SK-N-MC (cell line): ENCODE data around the gene EPSTI1.
"Not testable (repeated sequence)": the region's sequence is repeated elsewhere in the genome, so short reads cannot be mapped to it uniquely, and the experiment has no call there.

Experiments used
- DNase-seq: peaks from one replicate; pipeline ENCODE4 v3.0.0-alpha.2; 2011; ENCODE audit warnings: low read depth, low spot score
- H3K27ac ChIP-seq: fragments of 200-600 bp; sonication (generic); 2 replicates; pipeline ENCODE4 v1.5.1; 2016; ENCODE audit warnings: mixed run types
- H3K36me3 ChIP-seq: fragments of 200-600 bp; sonication (generic); 2 replicates; pipeline ENCODE4 v1.6.1; 2017; ENCODE audit warnings: antibody characterized with exemption, low read length, mixed read lengths; ENCODE audit not compliant: insufficient read depth
- H3K4me3 ChIP-seq: fragments of 200-600 bp; sonication (generic); 2 replicates; pipeline ENCODE4 v1.5.1; 2016
- H3K9ac ChIP-seq: fragments of 200-600 bp; sonication (generic); 2 replicates; pipeline ENCODE4 v1.8.0; 2017; ENCODE audit warnings: mixed run types, mixed read lengths; ENCODE audit not compliant: insufficient read length
- H3K9me3 ChIP-seq: fragments of 200-600 bp; sonication (generic); 2 replicates; pipeline ENCODE4 v1.6.1; 2017; ENCODE audit warnings: low read depth, mild to moderate bottlenecking, antibody characterized with exemption, low read length, moderate library complexity, mixed read lengths
- EZH2 ChIP-seq: fragments of 200-600 bp; sonication (generic); IDR thresholded peaks from one replicate; pipeline ENCODE4 v1.6.1; 2017; ENCODE audit warnings: antibody characterized with exemption
- FOXP2 ChIP-seq: optimal IDR thresholded peaks from 2 replicates; pipeline ENCODE3; 2011; ENCODE audit warnings: mild to moderate bottlenecking, moderate library complexity; ENCODE audit not compliant: insufficient read depth; ENCODE audit errors: extremely low read length, control extremely low read depth
- POLR2AphosphoS5 ChIP-seq: IDR thresholded peaks from 2 replicates; pipeline ENCODE4 v1.6.1; 2012; ENCODE audit warnings: mild to moderate bottlenecking, low read depth, low read length, borderline replicate concordance

The EPSTI1 gene

GRCh38 chr13:42991898-42992763 lies at the start of gene EPSTI1:
Gene EPSTI1 (minus strand): TSS chr13:42992241. CDS start chr13:42992165, 76 bp downstream.
- H3K9me3 ChIP-seq, result no peaks in the 10 kb centered on the region
- no peak for TF ChIP-seq POLR2AphosphoS5
- TF ChIP-seq FOXP2, result no peak
- TF ChIP-seq EZH2, result no peak
- no peak for DNase-seq
- peak within 1 kb of the TSS; percentile 84 for H3K4me3 ChIP-seq
- H3K9ac ChIP-seq, result peak within 1 kb of the TSS; percentile 72
- H3K27ac ChIP-seq, result no peak within 1 kb of the TSS
- no peaks in the 10 kb centered on the region for H3K36me3 ChIP-seq

- no peak overlapping the region for H3K27ac ChIP-seq
- no peak overlapping the region for H3K4me3 ChIP-seq
- no peak for TF ChIP-seq POLR2AphosphoS5
- TF ChIP-seq FOXP2, result no peak
- no peak for TF ChIP-seq EZH2
- H3K9ac ChIP-seq, result no peak overlapping the region
- H3K9me3 ChIP-seq, result no peaks in the 10 kb centered on the region
- H3K36me3 ChIP-seq, result no peaks in the 10 kb centered on the region
- no peak for DNase-seq
These were observed 49.4 kb upstream of the EPSTI1 start for GRCh38 chr13:43041369-43041921.

GRCh38 chr13:43040581-43041368 lies 48.7 kb upstream of the EPSTI1 start:
- not testable (repeated sequence) for H3K4me3 ChIP-seq, H3K27ac ChIP-seq, H3K9me3 ChIP-seq, DNase-seq, H3K36me3 ChIP-seq, H3K9ac ChIP-seq

- Histone ChIP-seq H3K36me3 (no peaks in the 10 kb centered on the region), H3K27ac (no peak overlapping the region), H3K9ac (no peak overlapping the region), H3K9me3 (no peaks in the 10 kb centered on the region), H3K4me3 (no peak overlapping the region)
- no peak for DNase-seq
- no peak for TF ChIP-seq POLR2AphosphoS5
- no peak for TF ChIP-seq EZH2
- TF ChIP-seq FOXP2, result no peak
These were observed 47.9 kb upstream of the EPSTI1 start for GRCh38 chr13:43039966-43040365.

- no peak overlapping the region for H3K27ac ChIP-seq
- H3K9me3 ChIP-seq, result no peaks in the 10 kb centered on the region
- DNase-seq, result no peak
- H3K4me3 ChIP-seq, result no peak overlapping the region
- H3K9ac ChIP-seq, result no peak overlapping the region
- TF ChIP-seq POLR2AphosphoS5, result no peak
- TF ChIP-seq EZH2, result no peak
- no peak for TF ChIP-seq FOXP2
- H3K36me3 ChIP-seq, result no peaks in the 10 kb centered on the region
These were observed 44.6 kb upstream of the EPSTI1 start for GRCh38 chr13:43036351-43037250.

GRCh38 chr13:43033038-43033437 lies 41.0 kb upstream of the EPSTI1 start:
- DNase-seq, result no peak
- no peak overlapping the region for H3K9ac ChIP-seq
- no peak overlapping the region for H3K27ac ChIP-seq
- TF ChIP-seq FOXP2 (no peak), POLR2AphosphoS5 (no peak), EZH2 (no peak)
- no peak overlapping the region for H3K4me3 ChIP-seq
- H3K9me3 ChIP-seq, result no peaks in the 10 kb centered on the region
- H3K36me3 ChIP-seq, result no peaks in the 10 kb centered on the region

- H3K9me3 ChIP-seq, result no peaks in the 10 kb centered on the region
- no peak overlapping the region for H3K9ac ChIP-seq
- DNase-seq, result no peak
- H3K4me3 ChIP-seq, result no peak overlapping the region
- no peaks in the 10 kb centered on the region for H3K36me3 ChIP-seq
- no peak overlapping the region for H3K27ac ChIP-seq
- TF ChIP-seq POLR2AphosphoS5, result no peak
- TF ChIP-seq FOXP2, result no peak
- no peak for TF ChIP-seq EZH2
These were observed 39.8 kb upstream of the EPSTI1 start for GRCh38 chr13:43031881-43032280.
